Occipital lobe (tissue), 2 donors: ENCODE results near the gene MAPK8IP1. TPM values are rescaled to one million over a fixed set of nuclear protein-coding genes. Genes with fewer than 3 reads are reported as not detected.
A peak's percentile ranks its signal among the peaks of the same experiment; 100 is the strongest.

Source experiments
- DNase-seq: peaks from one replicate; lab custom pipeline; 2025; lab: John Stamatoyannopoulos, UW
- total RNA-seq: library from RNA; depleted of rRNA; stranded (reverse); fragments of >200 nt; gene quantifications from one replicate; pipeline ENCODE4 v1.2.3, GENCODE V29; 2014

Gene MAPK8IP1
- total RNA-seq, 1 donor from 2014 or later, result 74.7 TPM

GRCh38 chr11:45859661-45860140 is 25.8 kb upstream of the MAPK8IP1 start:
- DNase-seq, result peak; percentile 95

DNA sequence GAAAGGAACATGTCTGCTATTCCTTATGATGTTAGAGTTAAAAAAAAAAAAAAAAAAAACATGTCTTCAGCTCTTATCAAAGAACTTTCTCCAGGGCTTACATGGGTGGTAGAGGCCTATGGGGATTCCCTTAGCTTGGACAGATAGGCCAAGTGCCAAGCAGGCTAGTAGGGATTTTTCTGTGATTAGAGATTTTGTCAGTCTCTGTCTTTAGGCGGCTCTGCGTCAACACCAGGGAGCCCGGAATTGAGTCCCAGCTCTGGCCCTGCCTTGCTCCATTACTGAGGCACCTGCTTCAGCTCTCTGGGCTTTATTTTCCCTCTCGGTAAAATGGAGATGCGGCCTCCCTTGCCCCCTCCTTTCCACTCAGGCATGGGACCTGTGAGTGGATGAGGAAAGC is 25.1 kb upstream of the MAPK8IP1 start:
- no peak for DNase-seq

DNA sequence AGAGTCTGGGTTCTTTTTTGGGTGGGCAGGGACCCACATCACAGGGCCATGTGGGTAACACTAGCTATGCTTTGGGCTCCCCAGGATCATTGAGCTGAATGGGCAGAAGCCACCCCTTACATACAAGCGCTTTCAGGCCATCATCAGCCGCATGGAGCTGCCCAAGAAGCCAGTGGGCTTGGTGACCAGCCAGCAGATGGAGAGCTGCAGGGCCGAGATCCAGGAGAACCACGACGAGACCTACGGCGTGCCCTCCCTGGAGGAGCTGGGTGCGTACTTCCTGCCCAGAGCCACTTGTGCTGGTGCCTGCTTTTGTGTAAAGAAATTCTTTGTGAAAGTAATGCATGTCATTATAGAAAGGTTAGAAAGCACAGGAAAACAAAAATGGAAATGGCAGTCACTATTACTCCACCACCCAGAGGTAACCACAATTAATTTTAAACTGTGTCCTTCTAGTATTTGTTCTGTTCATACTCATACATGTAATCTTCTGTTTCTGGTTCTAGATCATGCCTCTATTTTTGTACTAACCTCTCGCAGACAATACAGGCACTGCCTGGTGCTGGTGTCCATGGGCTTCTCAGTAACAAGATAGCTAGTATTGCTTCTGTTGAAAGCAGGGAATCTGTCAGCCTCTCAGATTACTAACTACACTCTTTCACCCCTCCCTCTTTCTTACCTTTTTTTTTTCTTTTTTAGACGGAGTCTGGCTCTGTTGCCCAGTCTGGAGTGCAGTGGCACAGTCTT is 24.5 kb upstream of the MAPK8IP1 start:
- DNase-seq, result no peak

DNA sequence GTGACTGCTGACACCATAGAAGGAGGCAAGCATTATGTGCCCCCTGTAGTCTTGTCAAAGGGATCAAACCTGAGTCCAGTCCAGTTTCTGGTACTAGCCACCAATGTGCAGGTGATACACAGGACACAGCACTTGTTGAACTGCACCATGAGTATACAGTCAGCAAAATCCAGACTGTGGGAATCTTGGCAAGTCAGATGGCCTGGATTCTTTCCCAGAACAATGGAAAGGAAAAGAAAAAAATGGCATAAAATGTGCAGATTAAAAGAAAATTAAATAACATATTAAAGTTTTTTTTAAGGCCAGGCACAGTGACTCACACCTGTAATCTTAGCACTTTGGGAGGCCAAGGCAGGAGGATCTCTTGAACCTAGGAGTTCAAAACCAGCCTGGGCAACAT is 21.4 kb upstream of the MAPK8IP1 start:
- DNase-seq, result no peak

- DNase-seq, result no peak
These were observed 15.9 kb upstream of the MAPK8IP1 start for GRCh38 chr11:45869551-45869950.

DNA sequence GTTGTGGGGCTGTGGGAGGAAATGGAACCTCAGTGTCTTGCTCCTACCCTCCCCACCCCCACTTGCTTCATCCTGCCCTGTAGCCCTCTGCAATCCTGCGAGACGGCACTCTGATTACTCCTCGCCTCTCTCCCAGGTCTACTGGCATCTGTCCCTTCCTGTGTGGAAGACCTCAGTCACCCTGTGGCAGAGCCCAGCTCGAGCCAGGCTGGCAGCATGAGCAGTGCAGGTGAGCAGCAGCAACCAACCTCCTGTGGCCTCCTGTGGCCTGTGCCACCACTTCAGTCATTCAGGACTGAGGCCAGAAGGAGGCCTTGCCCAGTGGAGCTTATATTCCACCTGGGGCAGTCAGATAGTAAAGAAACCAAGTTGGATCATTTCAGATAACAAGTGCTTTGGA is 14.7 kb upstream of the MAPK8IP1 start:
- DNase-seq, result no peak

DNA sequence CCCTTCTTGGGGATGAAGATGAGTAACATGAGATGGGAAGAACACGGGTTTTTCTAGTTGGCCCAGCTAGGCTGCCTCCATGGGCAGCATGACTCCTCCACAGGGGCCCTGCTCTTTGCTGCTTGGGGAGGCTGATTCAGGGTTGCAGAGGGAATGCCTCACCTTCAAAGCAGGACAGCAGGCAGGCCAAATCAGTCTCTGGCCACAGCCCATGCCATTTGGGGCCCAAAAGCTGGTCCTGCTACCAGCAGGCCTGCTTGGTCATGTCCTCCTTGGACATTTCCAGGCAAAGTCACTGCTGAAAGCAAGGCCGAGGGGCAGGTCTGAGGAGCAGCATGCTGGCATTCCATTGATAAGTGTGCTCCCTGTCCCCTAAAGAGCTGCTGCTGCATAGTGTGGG is 13.8 kb upstream of the MAPK8IP1 start:
- no peak for DNase-seq

DNA sequence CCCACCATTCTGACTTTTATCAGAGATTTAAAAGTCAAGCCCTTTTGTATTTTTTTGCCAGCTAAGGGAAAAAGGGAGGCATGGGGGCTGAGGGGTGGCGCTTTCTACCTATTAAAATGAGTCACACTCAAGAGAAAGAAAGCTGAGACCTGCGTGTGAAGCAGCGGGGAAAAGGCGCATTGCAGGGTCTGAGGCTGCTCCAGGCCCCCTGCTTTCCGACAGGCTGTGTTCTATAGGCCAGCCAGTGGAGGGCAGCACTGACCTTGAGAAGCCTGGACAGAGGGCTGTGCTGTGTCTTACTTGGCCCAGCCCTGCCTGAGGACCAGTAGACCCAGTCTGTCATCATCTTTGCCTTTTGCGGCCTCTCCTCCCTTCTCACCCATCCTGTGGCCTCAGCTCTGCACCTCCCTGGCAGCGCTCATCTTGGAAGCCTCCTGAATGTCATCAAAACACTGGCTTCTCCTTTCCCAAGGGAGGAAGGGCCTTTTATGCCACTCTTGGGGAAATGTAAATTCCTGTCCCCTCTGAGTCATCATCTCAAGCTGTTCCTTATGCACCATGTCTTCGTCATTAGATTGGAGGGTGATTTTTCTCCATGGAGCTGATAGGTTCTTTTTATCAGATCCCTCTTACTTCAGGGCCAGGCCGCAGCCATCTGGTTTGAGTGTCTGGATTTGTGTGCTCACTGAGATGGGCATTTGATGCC is 12.6 kb upstream of the MAPK8IP1 start:
- peak; percentile 61 for DNase-seq

- no peak for DNase-seq
These were observed 9.1 kb upstream of the MAPK8IP1 start for GRCh38 chr11:45876401-45876800.

DNA sequence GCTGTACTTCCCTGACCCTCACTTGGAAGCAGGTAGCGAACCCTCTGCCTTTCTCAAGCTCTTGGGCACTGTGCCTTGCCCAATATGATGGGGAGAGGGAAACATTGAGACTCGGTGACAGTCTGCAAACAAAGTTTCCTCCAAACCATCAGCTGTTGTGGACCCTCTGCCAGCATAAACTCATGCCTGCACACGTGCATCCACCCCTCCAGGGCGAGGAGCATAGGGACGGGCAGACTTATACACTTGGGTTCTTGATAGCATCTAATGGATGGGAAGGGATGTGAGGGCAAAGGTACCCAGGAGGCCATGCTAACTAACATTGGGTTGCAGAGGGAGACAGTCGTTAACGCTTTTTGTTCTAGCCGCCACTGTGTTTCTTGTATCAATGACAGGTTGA is 8.2 kb upstream of the MAPK8IP1 start:
- no peak for DNase-seq

GRCh38 chr11:45877845-45878244 is 7.6 kb upstream of the MAPK8IP1 start:
- DNase-seq, result no peak

DNA sequence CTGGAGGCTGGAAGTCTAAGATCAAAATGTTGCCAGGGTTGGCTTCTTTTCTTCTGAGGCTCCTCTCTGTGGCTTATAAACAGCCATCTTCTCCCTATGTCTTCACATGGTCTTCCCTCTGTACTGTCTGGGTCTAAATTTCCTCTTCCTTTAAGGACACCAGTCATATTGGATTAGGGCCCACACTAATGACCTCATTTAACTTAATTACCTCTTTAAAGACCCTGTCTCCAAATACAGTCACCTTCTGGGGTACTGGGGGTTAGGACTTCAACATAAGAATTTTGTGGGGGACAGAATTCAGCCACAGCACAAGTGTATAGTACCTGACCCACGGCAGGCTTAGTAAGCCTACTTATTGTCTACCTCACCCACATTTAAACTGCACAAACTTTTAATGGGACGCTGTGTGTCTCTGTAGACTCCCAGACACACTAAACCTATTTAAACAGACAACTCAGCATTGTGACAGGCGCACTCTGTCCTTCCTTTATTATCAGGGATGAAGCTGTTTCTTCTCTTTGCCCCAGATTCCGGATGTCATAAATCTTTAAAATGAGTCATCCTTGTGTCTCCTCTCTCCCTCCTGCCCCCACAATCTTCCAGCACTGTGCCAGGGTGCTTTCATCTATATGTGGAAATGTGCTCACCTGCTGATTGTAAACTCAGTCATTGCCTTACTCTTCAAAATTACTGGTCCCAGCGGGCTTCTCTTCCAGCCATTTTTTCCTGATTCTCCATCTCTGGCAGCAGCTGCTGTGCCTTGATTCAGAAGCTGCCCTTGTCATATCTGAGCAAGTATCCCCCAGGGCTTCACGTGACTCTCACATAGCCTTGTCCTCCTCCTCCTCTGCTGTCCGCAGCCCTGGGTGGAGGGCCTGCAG is 5.4 kb upstream of the MAPK8IP1 start:
- peak; percentile 36 for DNase-seq

DNA sequence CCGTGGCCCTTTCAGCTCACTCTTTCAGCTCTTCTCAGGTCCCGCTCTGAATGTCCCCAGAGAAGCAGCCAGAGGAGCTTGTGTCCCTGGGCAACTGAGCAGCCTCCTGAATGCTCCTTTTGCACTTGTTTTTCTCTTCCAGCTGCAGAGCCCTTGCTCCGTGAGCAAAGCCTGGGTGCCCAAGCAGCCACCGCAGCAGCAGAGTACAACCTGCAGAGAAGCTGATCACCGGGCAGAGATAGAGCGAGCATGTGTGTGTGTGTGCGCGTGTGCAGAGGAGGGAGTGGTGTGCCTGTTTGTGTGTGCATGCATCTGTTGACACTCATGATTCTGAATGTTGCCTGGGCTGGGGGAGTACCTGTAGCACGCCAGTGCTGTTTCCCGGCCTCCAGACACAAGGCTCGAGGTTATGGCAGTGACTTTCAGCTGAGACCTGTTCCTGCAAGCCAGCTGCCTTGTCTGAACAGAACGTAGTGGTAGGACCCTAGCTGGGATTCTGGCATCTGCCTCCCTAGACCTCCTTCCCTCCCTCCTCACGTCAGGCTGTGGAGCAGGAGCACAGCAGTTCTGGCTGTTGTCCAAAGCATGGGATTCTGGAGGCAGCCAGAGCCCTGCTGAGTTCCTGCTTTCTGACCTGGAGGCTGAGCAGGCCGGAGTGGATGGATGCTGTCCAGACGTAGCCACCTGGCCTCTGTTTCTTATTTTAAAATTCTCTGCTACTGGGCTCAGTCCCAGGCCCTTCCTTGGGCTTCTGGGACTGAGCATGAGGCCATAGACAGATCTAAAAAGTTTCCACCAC is 4.5 kb upstream of the MAPK8IP1 start:
- DNase-seq, result no peak

- no peak for DNase-seq
These were observed 3.6 kb upstream of the MAPK8IP1 start for GRCh38 chr11:45881708-45882368.

DNA sequence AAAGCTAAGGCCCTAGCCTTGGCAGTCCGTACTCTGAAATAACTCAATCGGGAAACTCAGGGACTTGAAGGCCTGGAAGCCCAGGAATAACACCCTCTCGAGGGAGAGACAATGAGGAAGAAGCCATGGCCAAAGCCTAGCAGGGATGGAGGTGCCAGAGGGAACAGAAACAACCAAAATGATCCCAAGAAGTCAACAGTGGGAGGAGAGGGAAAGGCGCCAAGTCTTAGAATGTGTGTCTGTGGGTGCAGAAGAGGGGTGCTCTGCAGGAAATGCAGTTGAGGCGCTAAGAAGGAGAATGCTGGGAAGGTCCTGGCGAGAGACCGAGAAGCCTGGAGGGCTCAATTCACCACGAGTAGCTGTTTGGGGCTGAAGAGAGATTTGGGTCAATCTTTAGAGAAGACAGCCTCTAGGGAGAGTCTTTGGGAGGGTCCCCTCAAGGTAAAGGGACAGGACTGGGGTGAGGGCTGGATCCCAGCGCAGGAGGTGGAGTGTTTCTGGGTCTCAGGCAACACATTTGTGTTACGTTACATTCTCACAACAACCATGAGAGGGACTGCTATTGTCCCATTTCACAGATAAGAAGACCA is 760 bp upstream of the MAPK8IP1 start:
- DNase-seq, result no peak

DNA sequence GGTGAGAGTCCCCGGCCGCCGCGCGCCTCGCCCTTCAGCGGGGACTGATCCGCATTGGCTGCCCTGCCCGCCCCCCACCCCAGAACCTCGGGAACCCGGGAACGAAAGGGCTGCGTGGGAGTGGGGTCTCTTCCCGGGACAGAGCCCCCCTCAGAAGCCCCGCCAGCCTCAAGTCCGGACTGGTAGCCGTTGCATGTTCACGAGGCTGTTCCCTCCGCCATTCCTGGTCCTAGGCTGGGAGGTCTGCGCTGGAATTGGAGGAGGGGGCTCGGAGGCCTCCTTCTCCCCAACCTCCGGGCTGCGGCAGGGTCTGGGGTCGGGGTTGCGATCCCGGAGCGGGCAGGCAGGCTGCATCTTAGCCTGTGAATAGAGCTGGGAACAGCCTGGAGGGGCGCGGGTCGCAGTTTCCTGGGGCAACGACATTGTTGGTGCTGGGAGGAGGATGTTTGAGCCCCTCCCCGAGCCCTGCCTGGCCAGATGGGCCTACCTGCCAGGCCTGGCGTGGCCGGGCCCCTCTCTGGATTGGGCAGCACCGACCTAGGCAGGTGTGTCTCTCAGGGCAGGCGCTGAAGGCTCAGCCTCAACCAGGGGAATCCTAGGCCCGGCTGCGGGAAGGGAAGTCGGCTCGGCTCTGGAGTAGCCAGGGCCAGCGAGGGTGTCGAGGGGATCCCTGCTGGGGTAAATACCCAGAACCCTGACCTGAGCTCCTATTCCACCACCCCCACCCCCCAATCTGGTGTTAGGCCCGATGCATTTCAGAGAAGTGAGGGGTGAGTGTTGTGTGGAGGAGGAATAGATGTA is 670 bp downstream of the MAPK8IP1 start:
- DNase-seq, result no peak

DNA sequence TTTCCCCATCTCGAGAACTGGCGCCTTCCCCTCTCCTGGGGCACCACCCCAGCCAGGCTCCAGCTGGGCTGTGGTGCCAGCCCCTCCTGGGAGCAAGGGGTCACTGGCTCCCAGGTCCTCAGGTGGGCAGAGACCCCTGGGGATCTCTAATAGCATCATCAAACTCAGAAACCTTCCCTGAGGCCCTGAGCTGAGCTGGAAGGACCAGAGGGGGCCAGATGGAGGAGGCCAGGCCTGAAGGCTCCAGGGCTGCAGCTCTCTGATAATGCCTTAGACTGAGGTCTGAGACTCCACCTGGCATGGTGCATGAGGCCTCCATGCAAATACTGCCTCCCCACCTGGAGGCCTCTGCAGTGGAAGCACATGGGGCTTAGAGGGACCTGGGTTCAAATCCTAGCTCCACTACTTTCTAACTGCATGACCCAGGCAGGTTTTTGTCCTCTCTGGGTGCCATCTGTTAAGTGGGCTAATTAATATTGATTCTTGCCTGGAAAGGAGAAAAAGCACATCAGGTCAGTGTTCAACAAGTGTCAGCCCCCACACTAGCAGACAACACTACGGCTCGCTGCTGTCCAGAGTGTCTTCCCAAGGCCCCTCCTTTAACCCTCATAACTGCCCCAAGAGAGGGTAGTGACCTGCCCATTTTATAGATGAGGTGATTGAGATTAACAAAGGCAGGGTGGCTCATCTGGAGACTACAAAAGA is 1.5 kb downstream of the MAPK8IP1 start:
- no peak for DNase-seq

DNA sequence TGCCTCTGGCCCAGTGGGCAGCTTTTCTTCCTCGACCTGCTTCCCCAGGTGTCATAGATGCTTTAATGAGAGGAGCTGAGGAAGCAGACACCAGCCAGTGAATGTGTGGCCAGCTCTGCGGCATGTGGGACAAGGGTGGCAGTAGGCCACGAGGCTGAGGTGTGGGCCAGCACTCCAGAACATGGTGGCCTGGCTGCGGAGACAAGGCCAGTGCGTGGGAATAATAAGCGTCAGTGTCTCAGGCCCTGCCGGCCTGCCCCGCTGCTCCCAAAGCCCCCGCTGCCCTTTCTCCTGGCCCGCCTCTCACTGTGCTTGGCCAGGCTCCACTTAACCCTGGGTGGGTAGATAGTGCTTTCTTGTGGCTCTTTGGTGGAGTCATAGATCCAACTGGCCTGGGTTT is 2.1 kb downstream of the MAPK8IP1 start:
- DNase-seq, result no peak

GRCh38 chr11:45889555-45889954 is 4.1 kb downstream of the MAPK8IP1 start:
- DNase-seq, result no peak
